PFSK-1 (cell line): Measurements from ENCODE around the gene RAP1GAP2.

ENCODE experiments used
- FOXP2 ChIP-seq: optimal IDR thresholded peaks from 2 replicates; pipeline ENCODE3; 2011; ENCODE audit warnings: borderline replicate concordance, control low read depth, inconsistent platforms; ENCODE audit not compliant: insufficient read depth; ENCODE audit errors: extremely low read length, extremely low read depth
- POLR2AphosphoS5 ChIP-seq: IDR thresholded peaks from 2 replicates; pipeline ENCODE4 v1.6.1; 2012; ENCODE audit warnings: low read depth, mild to moderate bottlenecking, control low read depth, low read length, moderate library complexity
- SIN3A ChIP-seq: IDR thresholded peaks from 2 replicates; pipeline ENCODE4 v1.6.1; 2012; ENCODE audit warnings: mild to moderate bottlenecking, low read length, moderate library complexity, borderline replicate concordance; ENCODE audit not compliant: insufficient read depth
- TAF1 ChIP-seq: IDR thresholded peaks from 2 replicates; pipeline ENCODE4 v1.6.1; 2012; ENCODE audit warnings: low read length, control low read depth, borderline replicate concordance; ENCODE audit not compliant: insufficient read depth
- TF ChIP-seq, protein P1 (sequence below), 2 experiments: IDR thresholded peaks; 2 replicates each; pipeline versions ENCODE4 v1.6.1 to v1.8.0; 2011 to 2012; ENCODE audit warnings: low read depth in 2 of 2, low read length in 2 of 2, control low read depth in 1 of 2, inconsistent platforms in 1 of 2, mild to moderate bottlenecking in 1 of 2, moderate library complexity in 1 of 2; ENCODE audit not compliant: insufficient read depth in 1 of 2

RAP1GAP2 gene

DNA sequence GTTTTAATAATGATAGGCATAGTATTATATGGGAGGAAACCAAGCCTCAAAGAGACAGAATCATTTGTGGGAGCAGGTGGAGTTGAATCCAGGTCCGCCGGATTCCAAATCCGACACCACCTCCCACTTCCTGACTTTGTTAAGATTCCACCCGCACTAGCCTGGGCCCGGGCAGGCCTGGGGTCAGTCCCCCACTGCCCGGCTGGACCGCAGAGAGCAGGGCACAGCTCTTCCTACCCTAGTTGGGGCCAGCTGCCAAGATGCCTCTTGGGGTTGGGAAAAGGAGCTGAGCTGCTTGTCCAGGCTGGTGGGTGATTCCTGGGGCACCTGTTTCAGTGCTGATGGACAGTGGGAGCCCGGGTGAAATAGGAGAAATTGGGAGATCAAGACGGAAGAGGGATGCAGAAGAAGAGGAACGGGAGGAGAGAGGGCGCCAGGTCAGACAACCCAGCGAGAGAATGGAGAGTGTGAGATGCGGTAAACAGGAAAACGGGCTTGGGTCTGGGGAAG is 213.2 kb downstream of the RAP1GAP2 start:
- TF ChIP-seq, protein P1, sequence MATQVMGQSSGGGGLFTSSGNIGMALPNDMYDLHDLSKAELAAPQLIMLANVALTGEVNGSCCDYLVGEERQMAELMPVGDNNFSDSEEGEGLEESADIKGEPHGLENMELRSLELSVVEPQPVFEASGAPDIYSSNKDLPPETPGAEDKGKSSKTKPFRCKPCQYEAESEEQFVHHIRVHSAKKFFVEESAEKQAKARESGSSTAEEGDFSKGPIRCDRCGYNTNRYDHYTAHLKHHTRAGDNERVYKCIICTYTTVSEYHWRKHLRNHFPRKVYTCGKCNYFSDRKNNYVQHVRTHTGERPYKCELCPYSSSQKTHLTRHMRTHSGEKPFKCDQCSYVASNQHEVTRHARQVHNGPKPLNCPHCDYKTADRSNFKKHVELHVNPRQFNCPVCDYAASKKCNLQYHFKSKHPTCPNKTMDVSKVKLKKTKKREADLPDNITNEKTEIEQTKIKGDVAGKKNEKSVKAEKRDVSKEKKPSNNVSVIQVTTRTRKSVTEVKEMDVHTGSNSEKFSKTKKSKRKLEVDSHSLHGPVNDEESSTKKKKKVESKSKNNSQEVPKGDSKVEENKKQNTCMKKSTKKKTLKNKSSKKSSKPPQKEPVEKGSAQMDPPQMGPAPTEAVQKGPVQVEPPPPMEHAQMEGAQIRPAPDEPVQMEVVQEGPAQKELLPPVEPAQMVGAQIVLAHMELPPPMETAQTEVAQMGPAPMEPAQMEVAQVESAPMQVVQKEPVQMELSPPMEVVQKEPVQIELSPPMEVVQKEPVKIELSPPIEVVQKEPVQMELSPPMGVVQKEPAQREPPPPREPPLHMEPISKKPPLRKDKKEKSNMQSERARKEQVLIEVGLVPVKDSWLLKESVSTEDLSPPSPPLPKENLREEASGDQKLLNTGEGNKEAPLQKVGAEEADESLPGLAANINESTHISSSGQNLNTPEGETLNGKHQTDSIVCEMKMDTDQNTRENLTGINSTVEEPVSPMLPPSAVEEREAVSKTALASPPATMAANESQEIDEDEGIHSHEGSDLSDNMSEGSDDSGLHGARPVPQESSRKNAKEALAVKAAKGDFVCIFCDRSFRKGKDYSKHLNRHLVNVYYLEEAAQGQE (IDR thresholded peaks at IDR 0.05; ENCODE audit: insufficient read depth in 1 of 2, low read depth in 2 of 2, low read length in 2 of 2), result no peak
- no peak for TF ChIP-seq FOXP2
- no peak for TF ChIP-seq SIN3A
- TF ChIP-seq POLR2AphosphoS5, result no peak
- no peak for TF ChIP-seq TAF1

DNA sequence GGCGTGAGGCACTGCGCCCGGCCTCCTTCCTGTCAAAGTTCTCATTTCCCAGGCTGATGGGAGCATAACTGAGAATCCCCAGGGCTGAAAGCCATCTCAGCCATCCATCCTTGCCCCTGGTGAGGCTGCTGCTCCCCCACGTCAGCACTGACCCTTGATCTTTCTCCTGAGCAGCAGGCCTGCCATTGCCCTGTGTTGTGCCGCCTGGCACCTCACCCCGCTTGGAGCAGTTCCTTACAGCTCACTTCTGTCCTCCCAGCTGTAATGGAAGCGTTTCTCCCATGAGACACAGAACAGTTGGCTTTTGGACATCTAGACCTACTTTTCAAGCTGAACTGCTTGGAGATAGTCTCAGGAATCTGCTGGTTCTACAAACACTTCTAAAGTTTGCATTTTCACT is 215.7 kb downstream of the RAP1GAP2 start:
- TF ChIP-seq FOXP2 (no peak), TAF1 (no peak)
- TF ChIP-seq, protein P1 (IDR thresholded peaks at IDR 0.05; ENCODE audit: insufficient read depth in 1 of 2, low read depth in 2 of 2, low read length in 2 of 2), result no peak

DNA sequence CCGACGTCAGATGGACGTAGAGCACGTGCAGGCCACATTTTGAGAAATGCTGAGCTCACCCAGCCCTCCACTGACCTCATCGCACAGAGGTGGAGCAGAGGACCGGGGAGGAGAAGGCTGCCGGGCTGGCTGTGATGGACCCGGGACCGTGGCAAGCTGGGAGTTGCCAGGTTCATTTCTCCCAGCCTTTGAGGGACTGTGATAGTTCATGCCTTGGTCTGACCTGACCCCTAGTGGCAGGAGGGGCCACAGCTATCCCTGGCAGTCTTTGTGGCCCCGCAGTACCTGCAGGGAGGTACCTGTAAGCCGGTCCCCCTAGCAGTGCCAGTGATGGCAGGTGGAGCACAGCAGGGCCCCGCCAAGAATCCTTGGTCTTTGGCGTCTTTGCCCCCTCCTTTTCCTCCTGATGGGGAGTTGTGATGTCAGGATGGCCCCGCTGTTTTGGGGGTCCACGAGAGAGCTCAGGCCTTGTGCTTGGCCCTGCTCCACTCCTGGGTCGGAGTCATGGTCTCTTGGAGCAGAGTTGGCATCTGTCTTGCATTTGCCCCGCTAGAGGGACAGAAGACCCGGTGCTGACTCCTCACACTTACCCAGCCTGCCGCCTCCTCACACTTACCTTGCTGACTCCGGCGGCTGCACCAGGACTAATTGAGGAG is 216.8 kb downstream of the RAP1GAP2 start:
- TF ChIP-seq POLR2AphosphoS5 (no peak), FOXP2 (no peak), SIN3A (no peak)

DNA sequence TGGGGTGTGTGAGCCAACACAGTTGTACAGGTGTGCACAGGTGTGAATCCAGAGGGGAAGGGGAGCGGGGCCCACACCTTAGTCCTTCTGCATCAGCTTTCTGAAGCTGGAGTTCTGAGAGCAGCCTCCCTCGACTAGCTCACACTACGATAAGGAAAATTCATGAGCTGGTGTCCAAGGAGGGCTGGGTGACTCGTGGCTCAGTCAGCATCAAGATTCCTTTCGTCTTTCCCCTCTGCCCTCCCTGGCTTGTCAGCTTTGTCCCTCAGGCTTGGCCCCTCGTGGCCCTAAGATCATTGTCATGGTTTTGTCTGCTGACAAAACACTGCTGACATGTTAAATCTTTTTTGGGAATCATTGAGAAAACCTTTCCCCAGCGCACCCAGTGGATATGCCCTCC is 219.7 kb downstream of the RAP1GAP2 start:
- no peak for TF ChIP-seq FOXP2
- no peak for TF ChIP-seq TAF1
- no peak for TF ChIP-seq SIN3A
- TF ChIP-seq POLR2AphosphoS5, result no peak
- TF ChIP-seq, protein P1 (IDR thresholded peaks at IDR 0.05; ENCODE audit: insufficient read depth in 1 of 2, low read depth in 2 of 2, low read length in 2 of 2), result no peak

DNA sequence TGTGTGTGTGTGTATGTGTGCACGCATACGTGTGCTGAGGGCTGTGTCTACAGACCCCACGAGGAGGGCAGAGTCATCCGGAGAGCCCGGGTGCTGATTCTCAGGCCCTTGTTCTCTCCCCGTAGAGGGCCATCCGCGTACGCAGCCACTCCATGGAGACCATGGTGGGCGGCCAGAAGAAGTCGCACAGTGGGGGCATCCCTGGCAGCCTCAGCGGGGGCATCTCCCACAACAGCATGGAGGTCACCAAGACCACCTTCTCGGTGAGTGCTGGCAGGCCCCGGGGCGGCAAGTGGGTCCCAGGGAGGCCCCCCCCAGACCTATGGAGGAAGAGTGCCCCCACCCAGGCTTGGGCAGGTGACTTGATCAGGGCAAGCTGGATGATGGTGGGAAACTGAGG is 221.7 kb downstream of the RAP1GAP2 start:
- TF ChIP-seq, protein P1 (IDR thresholded peaks at IDR 0.05; ENCODE audit: insufficient read depth in 1 of 2, low read depth in 2 of 2, low read length in 2 of 2), result no peak
- no peak for TF ChIP-seq FOXP2
- no peak for TF ChIP-seq POLR2AphosphoS5
- no peak for TF ChIP-seq TAF1
- no peak for TF ChIP-seq SIN3A
